GM19463 (cell line): ENCODE measurements around the gene CPED1.
"Not testable (repeated sequence)": the region's sequence is repeated elsewhere in the genome, so short reads cannot be mapped to it uniquely, and the experiment has no call there.

ENCODE experiments used
- ATAC-seq: cut with Tn5 transposase; IDR thresholded peaks from one replicate; pipeline ENCODE4 v1.9.1; 2021; ENCODE audit warnings: mild to moderate bottlenecking, moderate library complexity; ENCODE audit not compliant: unreplicated experiment

CPED1 gene

GRCh38 chr7:121221108-121221507, 232.6 kb downstream of the CPED1 start:
- ATAC-seq = not testable (repeated sequence)

GRCh38 chr7:121228779-121229178, 240.3 kb downstream of the CPED1 start:
- ATAC-seq = no peak

- no peak for ATAC-seq
These were observed 246.7 kb downstream of the CPED1 start for GRCh38 chr7:121235201-121235600.

GRCh38 chr7:121237601-121238000, 249.1 kb downstream of the CPED1 start:
- ATAC-seq = no peak

GRCh38 chr7:121244120-121244870, 255.8 kb downstream of the CPED1 start:
- ATAC-seq = no peak

- ATAC-seq = not testable (repeated sequence)
These were observed 262.9 kb downstream of the CPED1 start for GRCh38 chr7:121251367-121251766.

- ATAC-seq = not testable (repeated sequence)
These were observed 264.2 kb downstream of the CPED1 start for GRCh38 chr7:121252523-121253235.

- no peak for ATAC-seq
These were observed 271.3 kb downstream of the CPED1 start for GRCh38 chr7:121259826-121260225.

GRCh38 chr7:121261207-121261884, 272.8 kb downstream of the CPED1 start:
- no peak for ATAC-seq

GRCh38 chr7:121262221-121262620, 273.7 kb downstream of the CPED1 start:
- no peak for ATAC-seq

- no peak for ATAC-seq
These were observed 274.5 kb downstream of the CPED1 start for GRCh38 chr7:121262969-121263368.

GRCh38 chr7:121266307-121266894, 277.9 kb downstream of the CPED1 start:
- ATAC-seq = no peak

- no peak for ATAC-seq
These were observed 279.1 kb downstream of the CPED1 start for GRCh38 chr7:121267612-121268011.

- no peak for ATAC-seq
These were observed 281.3 kb downstream of the CPED1 start for GRCh38 chr7:121269798-121270197.

- ATAC-seq = no peak
These were observed 282.6 kb downstream of the CPED1 start for GRCh38 chr7:121271098-121271497.

- ATAC-seq = no peak
These were observed 283.4 kb downstream of the CPED1 start for GRCh38 chr7:121271916-121272315.

GRCh38 chr7:121272676-121273075, 284.2 kb downstream of the CPED1 start:
- ATAC-seq = no peak

- no peak for ATAC-seq
These were observed 285.1 kb downstream of the CPED1 start for GRCh38 chr7:121273467-121274167.

- no peak for ATAC-seq
These were observed 286.0 kb downstream of the CPED1 start for GRCh38 chr7:121274467-121274866.

GRCh38 chr7:121275204-121275603, 286.7 kb downstream of the CPED1 start:
- ATAC-seq = no peak

- no peak for ATAC-seq
These were observed 287.8 kb downstream of the CPED1 start for GRCh38 chr7:121276313-121276712.
